TTC549 (cell line): ENCODE results near the gene RBM33.
"Not testable (repeated sequence)": the region's sequence is repeated elsewhere in the genome, so short reads cannot be mapped to it uniquely, and the experiment has no call there.

Experiments used
- FAIRE-seq: peaks from 2 replicates; lab custom pipeline; 2012; peaks lifted over from hg19 to GRCh38; lab: Jason Lieb, UNC

RBM33 gene

GRCh38 chr7:155662343-155663043, 18.0 kb downstream of the RBM33 start:
- no peak for FAIRE-seq

DNA sequence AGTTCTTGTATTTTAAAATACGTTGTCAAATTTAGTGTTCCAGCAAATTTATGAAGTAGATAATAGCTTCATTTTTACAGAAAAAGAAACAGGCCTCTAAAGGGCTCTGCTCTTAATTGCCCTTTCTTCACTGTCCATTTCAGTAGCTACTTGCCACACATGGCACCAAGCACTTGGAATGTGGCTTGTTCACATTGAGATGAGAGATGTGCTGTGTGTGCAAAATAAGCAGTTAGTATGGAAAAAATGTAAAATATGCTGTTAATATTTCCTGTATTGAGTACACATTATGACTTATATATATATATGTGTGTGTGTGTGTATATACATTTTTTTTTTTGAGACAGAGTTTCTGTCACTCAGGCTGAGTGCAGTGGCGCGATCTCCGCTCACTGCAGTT, 19.5 kb downstream of the RBM33 start:
- FAIRE-seq: no peak

GRCh38 chr7:155665079-155665956, 20.9 kb downstream of the RBM33 start:
- no peak for FAIRE-seq

DNA sequence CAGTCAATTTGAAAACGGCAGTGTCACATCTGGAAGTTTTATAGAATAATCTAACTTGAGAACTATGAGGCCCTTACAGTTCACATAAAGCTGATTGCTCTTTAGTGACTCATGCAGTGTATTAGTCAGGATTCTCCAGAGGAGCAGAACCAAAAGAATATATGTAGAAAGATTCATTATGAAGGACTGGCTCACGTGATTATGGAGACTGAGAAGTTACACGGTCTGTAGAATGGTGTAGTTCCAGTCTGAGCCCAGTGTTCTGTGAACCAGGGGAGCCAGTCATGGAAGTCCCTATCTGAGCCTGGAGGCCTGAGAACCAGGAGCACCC, 21.5 kb downstream of the RBM33 start:
- no peak for FAIRE-seq

- no peak for FAIRE-seq
Observed at GRCh38 chr7:155667241-155667829, 22.9 kb downstream of the RBM33 start.

DNA sequence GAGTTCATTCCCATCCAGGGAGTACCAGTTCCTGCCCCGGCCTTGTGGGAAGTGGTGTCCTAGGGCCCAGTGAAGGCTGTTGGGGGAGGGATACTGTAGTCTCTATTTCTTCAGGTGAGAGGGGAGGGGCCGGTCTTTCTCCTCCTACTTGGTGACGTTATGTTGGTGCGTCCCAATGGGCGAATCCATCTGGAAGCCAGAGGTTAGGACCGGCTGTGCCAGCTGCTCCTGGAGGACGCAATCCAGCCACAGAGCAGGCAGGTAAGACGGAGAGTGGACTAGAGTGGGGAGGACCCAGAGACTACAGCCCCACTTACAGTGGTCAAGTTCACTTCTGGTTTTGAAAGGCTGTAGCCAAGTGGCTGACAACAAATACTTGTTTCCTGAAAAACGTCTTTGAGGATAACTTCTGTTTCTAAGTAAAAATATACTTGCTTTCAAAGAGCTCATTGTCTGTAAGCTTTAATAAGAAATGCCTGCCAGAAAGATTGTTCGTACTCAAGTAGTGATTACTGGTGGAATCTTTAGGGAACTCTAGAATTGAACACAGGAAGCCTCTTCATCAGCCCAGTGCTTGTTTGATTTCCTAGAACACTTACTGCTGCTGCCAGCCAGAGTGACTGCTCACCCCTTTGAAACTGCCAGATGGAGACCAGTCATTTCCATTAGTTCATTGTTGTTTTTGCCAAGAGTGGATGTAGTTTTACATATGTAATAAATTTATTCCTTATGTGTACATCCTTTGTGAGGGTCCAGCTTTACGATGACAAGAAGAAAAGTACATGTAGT, 25.4 kb downstream of the RBM33 start:
- FAIRE-seq: no peak

GRCh38 chr7:155670521-155670920, 26.1 kb downstream of the RBM33 start:
- FAIRE-seq: no peak

DNA sequence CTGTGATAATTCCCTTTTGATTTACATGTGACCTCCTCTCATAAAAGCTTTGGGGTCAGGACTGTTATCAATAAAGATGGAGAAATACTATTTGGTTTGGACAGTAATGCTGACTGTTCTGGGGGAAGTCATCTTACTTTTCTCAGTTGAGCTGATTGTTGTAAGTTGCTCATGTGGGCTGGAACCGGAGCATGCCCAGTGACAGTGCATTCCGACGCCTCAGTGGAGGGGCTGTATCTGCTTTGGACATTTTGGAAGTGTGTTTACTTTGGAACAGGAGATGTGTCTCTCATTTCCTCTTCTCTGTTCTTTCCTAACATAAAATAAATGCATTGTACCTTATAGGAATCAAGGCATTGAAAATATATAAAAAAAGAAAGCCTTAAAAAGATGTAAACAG, 30.1 kb downstream of the RBM33 start:
- FAIRE-seq: no peak

GRCh38 chr7:155676052-155676451, 31.6 kb downstream of the RBM33 start:
- FAIRE-seq: no peak

DNA sequence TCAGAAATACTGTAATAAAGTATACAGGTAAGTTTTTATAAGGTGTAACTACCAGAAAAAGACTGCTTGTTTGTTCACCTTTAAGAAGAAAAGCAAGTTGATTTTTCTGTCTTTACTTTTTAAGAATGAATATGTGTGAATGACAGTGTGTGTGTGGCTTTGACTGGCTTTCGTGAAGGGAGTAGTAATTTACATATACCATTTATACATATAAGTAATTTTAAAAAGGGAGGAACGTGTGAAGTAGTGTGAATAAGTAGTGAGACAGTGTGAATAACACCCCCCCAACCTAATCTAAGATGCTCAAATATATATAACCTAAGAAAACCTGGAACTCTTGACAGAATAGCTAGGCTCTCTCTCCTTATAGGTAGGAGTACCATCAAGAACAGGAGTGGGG, 33.2 kb downstream of the RBM33 start:
- no peak for FAIRE-seq

DNA sequence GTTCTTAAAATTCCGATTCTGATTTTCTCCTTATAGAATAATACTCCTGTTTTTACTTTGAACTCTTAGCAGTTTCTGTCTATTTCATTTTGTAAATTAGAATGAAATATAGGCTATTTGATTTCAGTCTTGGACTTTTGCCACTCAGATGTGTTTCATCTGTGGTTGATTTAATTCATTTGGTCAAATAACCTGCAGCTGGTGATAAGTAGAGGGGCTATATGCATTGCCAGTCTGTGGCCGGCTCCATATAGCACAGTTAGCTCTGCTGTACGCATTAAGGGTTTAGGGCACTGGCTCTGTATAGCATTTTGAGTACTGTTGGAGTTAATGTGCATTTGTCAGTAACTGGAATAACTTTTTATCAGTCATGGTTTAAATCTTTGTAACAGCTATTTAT, 35.7 kb downstream of the RBM33 start:
- no peak for FAIRE-seq

DNA sequence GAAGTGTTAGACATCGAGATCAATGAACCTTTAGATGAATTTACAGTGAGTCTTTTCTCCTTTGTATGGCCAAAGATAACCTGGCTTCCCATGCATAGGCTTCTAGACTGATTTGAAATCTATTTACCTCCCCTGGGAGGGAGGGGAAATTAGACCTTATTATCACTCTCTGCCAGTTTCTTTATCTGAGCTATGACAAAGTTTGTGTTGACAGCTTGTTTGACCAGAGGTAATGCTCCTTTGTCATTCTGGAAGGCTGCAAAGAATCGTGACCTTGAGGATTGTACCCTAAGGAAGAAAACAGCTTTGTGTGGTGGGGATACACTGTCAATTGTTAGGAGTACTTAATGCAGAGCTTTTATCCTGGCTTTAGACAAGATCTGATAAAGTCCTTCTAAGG, 36.4 kb downstream of the RBM33 start:
- FAIRE-seq: no peak

- FAIRE-seq: no peak
Observed at GRCh38 chr7:155681663-155682062, 37.2 kb downstream of the RBM33 start.

GRCh38 chr7:155682484-155682883, 38.0 kb downstream of the RBM33 start:
- FAIRE-seq: no peak

DNA sequence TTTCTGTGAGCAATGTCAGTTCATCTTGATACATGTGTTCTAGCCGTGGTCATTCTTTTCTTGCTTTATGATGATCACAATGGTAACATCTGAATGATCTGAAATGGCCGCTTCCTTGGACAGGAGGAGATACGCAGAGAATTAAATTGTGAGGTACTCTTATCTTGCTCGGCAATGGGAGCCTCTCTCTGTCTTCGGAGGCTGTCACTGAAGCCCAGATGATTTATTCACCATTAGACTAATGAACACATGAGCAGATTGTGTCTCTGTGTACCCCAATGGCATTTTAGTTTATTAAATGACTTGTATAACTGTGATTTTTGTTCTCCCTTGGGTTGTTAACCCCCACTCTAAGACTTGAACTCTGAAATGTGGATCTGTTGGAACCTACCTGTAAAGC, 38.6 kb downstream of the RBM33 start:
- no peak for FAIRE-seq

DNA sequence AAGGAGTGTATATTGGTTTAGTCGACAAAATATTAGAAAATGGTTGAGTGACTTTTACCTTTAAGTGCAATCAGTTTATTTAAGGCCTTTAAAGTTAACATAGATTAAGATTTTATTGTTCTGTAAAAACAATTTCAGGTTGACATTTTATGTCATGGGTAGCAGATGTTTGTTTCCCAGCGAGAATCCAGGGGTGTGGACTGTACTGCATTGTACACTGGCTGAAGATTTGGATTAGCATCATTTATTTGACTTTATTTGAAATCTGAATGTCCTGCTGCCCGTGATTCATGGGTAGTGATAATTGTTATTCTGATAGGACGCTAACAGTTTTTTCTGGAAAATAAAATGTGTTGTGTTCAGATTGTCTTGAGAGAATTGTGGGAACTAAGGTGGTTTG, 39.3 kb downstream of the RBM33 start:
- no peak for FAIRE-seq

GRCh38 chr7:155684543-155684942, 40.1 kb downstream of the RBM33 start:
- no peak for FAIRE-seq

DNA sequence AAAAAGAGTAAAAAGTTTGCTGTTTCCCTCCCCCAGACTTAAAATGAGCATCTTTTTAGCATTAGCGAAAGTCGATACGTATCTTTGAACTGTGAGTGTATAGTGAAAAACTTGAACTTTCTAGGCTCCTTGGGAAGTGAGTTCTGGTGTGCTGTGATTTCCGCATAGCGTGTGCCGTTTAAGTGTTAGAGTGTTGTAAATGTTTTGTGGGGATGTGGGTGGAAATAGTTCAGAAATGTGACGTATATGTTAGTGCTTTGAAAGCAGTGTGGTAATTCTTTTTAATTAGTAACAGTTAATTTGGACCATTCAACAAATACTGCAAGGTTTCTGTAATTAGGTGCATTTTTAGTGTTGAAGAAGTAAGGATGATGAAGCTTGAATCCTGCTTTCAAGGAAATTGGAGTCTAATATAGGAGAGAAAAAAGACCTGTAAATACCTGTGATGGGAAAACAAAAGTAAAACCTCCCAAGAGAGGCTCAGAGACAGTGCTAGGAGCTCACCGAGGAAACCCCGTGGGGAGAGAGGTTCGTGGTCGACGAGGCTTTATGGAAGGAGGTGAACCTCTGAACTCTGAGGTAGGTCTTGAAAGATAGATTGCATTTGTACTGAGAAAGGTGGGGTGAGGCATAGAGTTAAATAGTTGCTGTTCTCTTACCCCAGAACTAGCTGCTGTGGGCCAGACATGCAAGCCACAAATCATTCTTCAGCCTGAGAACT, 40.8 kb downstream of the RBM33 start:
- no peak for FAIRE-seq

- FAIRE-seq: no peak
Observed at GRCh38 chr7:155685791-155686160, 41.3 kb downstream of the RBM33 start.

DNA sequence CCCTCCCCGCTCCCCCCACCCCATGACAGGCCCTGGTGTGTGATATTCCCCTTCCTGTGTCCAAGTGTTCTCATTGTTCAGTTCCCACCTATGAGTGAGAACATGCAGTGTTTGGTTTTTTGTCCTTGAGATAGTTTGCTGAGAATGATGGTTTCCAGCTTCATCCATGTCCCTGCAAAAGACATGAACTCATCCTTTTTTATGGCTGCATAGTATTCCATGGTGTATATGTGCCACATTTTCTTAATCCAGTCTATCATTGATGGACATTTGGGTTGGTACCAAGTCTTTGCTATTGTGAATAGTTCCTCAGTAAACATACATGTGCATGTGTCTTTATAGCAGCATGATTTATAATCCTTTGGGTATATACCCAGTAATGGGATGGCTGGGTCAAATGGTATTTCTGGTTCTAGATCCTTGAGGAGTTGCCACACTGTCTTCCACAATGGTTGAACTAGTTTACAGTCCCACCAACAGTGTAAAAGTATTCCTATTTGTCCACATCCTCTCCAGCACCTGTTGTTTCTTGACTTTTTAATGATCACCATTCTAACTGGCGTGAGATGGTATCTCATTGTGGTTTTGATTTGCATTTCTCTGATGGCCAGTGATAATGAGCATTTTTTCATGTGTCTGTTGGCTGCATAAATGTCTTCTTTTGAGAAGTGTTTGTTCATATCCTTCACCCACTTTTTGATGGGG, 42.3 kb downstream of the RBM33 start:
- not testable (repeated sequence) for FAIRE-seq

GRCh38 chr7:155688237-155688636, 43.8 kb downstream of the RBM33 start:
- not testable (repeated sequence) for FAIRE-seq
